Measurements from ENCODE around the gene ZNF24.
A peak's percentile ranks its signal among the peaks of the same experiment; 100 is the strongest.

The ZNF24 gene

GRCh38 chr18:35343936-35344735 is at the start of gene ZNF24:
ZNF24 (minus strand) TSS chr18:35344420; CDS start chr18:35340650, 3,770 bp downstream.
- H3K9ac ChIP-seq (ENCODE audit: low read length) = peak within 1 kb of the TSS; percentile 99
- H3K27ac ChIP-seq (ENCODE audit: low read length) = peak within 1 kb of the TSS; percentile 96
- H3K27me3 ChIP-seq (ENCODE audit: control insufficient read depth, insufficient read depth, low read length) = no peaks in the 10 kb centered on the region
- peak within 1 kb of the TSS; percentile 95 for H3K4me3 ChIP-seq (ENCODE audit: low read length)
- peaks cover 14% of the 10 kb centered on the region for H3K36me3 ChIP-seq (ENCODE audit: control insufficient read depth, low read depth, low read length)
- H3K4me1 ChIP-seq (ENCODE audit: control insufficient read depth, low read depth, low read length) = peaks cover 13% of the 10 kb centered on the region
- no peaks in the 10 kb centered on the region for H3K9me3 ChIP-seq (ENCODE audit: control insufficient read depth, low read depth, low read length)

- Histone ChIP-seq H3K27ac (ENCODE audit: low read length) (no peak overlapping the region), H3K27me3 (ENCODE audit: control insufficient read depth, insufficient read depth, low read length) (no peaks in the 10 kb centered on the region), H3K4me1 (ENCODE audit: control insufficient read depth, low read depth, low read length) (no peaks in the 10 kb centered on the region), H3K4me3 (ENCODE audit: low read length) (no peak overlapping the region), H3K9me3 (ENCODE audit: control insufficient read depth, low read depth, low read length) (no peaks in the 10 kb centered on the region), H3K36me3 (ENCODE audit: control insufficient read depth, low read depth, low read length) (no peaks in the 10 kb centered on the region), H3K9ac (ENCODE audit: low read length) (no peak overlapping the region)
Measured at GRCh38 chr18:35393716-35394115, 49.5 kb upstream of the ZNF24 start.

- no peak overlapping the region for H3K9ac ChIP-seq (ENCODE audit: low read length)
- H3K4me1 ChIP-seq (ENCODE audit: control insufficient read depth, low read depth, low read length) = no peaks in the 10 kb centered on the region
- H3K36me3 ChIP-seq (ENCODE audit: control insufficient read depth, low read depth, low read length) = no peaks in the 10 kb centered on the region
- H3K4me3 ChIP-seq (ENCODE audit: low read length) = no peak overlapping the region
- H3K27me3 ChIP-seq (ENCODE audit: control insufficient read depth, insufficient read depth, low read length) = no peaks in the 10 kb centered on the region
- H3K9me3 ChIP-seq (ENCODE audit: control insufficient read depth, low read depth, low read length) = no peaks in the 10 kb centered on the region
- H3K27ac ChIP-seq (ENCODE audit: low read length) = no peak overlapping the region
Measured at GRCh38 chr18:35392375-35392774, 48.2 kb upstream of the ZNF24 start.

- H3K4me3 ChIP-seq (ENCODE audit: low read length) = no peak overlapping the region
- H3K9ac ChIP-seq (ENCODE audit: low read length) = no peak overlapping the region
- H3K4me1 ChIP-seq (ENCODE audit: control insufficient read depth, low read depth, low read length) = no peaks in the 10 kb centered on the region
- H3K27ac ChIP-seq (ENCODE audit: low read length) = no peak overlapping the region
- H3K9me3 ChIP-seq (ENCODE audit: control insufficient read depth, low read depth, low read length) = no peaks in the 10 kb centered on the region
- H3K27me3 ChIP-seq (ENCODE audit: control insufficient read depth, insufficient read depth, low read length) = no peaks in the 10 kb centered on the region
- H3K36me3 ChIP-seq (ENCODE audit: control insufficient read depth, low read depth, low read length) = no peaks in the 10 kb centered on the region
Measured at GRCh38 chr18:35390951-35391700, 46.9 kb upstream of the ZNF24 start.

GRCh38 chr18:35389095-35389618 is 44.9 kb upstream of the ZNF24 start:
- Histone ChIP-seq H3K4me3 (ENCODE audit: low read length) (no peak overlapping the region), H3K27me3 (ENCODE audit: control insufficient read depth, insufficient read depth, low read length) (no peaks in the 10 kb centered on the region), H3K9ac (ENCODE audit: low read length) (no peak overlapping the region), H3K4me1 (ENCODE audit: control insufficient read depth, low read depth, low read length) (no peaks in the 10 kb centered on the region), H3K27ac (ENCODE audit: low read length) (no peak overlapping the region), H3K36me3 (ENCODE audit: control insufficient read depth, low read depth, low read length) (no peaks in the 10 kb centered on the region), H3K9me3 (ENCODE audit: control insufficient read depth, low read depth, low read length) (no peaks in the 10 kb centered on the region)

GRCh38 chr18:35387152-35387571 is 42.9 kb upstream of the ZNF24 start:
- Histone ChIP-seq H3K4me3 (ENCODE audit: low read length) (no peak overlapping the region), H3K27me3 (ENCODE audit: control insufficient read depth, insufficient read depth, low read length) (no peaks in the 10 kb centered on the region), H3K9ac (ENCODE audit: low read length) (no peak overlapping the region), H3K9me3 (ENCODE audit: control insufficient read depth, low read depth, low read length) (no peaks in the 10 kb centered on the region), H3K4me1 (ENCODE audit: control insufficient read depth, low read depth, low read length) (no peaks in the 10 kb centered on the region), H3K27ac (ENCODE audit: low read length) (no peak overlapping the region), H3K36me3 (ENCODE audit: control insufficient read depth, low read depth, low read length) (no peaks in the 10 kb centered on the region)

- Histone ChIP-seq H3K27ac (ENCODE audit: low read length) (no peak overlapping the region), H3K27me3 (ENCODE audit: control insufficient read depth, insufficient read depth, low read length) (no peaks in the 10 kb centered on the region), H3K36me3 (ENCODE audit: control insufficient read depth, low read depth, low read length) (no peaks in the 10 kb centered on the region), H3K4me1 (ENCODE audit: control insufficient read depth, low read depth, low read length) (no peaks in the 10 kb centered on the region), H3K4me3 (ENCODE audit: low read length) (no peak overlapping the region), H3K9me3 (ENCODE audit: control insufficient read depth, low read depth, low read length) (no peaks in the 10 kb centered on the region), H3K9ac (ENCODE audit: low read length) (no peak overlapping the region)
Measured at GRCh38 chr18:35386600-35387100, 42.4 kb upstream of the ZNF24 start.

GRCh38 chr18:35383136-35383535 is 38.9 kb upstream of the ZNF24 start:
- Histone ChIP-seq H3K36me3 (ENCODE audit: control insufficient read depth, low read depth, low read length) (no peaks in the 10 kb centered on the region), H3K4me1 (ENCODE audit: control insufficient read depth, low read depth, low read length) (no peaks in the 10 kb centered on the region), H3K9me3 (ENCODE audit: control insufficient read depth, low read depth, low read length) (no peaks in the 10 kb centered on the region), H3K4me3 (ENCODE audit: low read length) (no peak overlapping the region), H3K27ac (ENCODE audit: low read length) (no peak overlapping the region), H3K27me3 (ENCODE audit: control insufficient read depth, insufficient read depth, low read length) (peaks cover 13% of the 10 kb centered on the region), H3K9ac (ENCODE audit: low read length) (no peak overlapping the region)

- no peak overlapping the region for H3K9ac ChIP-seq (ENCODE audit: low read length)
Measured at GRCh38 chr18:35379421-35379820, 35.2 kb upstream of the ZNF24 start.

GRCh38 chr18:35378574-35378896 is 34.3 kb upstream of the ZNF24 start:
- Histone ChIP-seq H3K9ac (ENCODE audit: low read length) (no peak overlapping the region), H3K36me3 (ENCODE audit: control insufficient read depth, low read depth, low read length) (no peaks in the 10 kb centered on the region), H3K4me3 (ENCODE audit: low read length) (no peak overlapping the region)

More at GRCh38 chr18:35379421-35379820, 35.2 kb upstream of the ZNF24 start:
- H3K4me3 ChIP-seq (ENCODE audit: low read length) = no peak overlapping the region
- peaks cover 21% of the 10 kb centered on the region for H3K27me3 ChIP-seq (ENCODE audit: control insufficient read depth, insufficient read depth, low read length)
- H3K9me3 ChIP-seq (ENCODE audit: control insufficient read depth, low read depth, low read length) = no peaks in the 10 kb centered on the region
- H3K4me1 ChIP-seq (ENCODE audit: control insufficient read depth, low read depth, low read length) = peaks cover 4% of the 10 kb centered on the region
- no peak overlapping the region for H3K27ac ChIP-seq (ENCODE audit: low read length)
- no peaks in the 10 kb centered on the region for H3K36me3 ChIP-seq (ENCODE audit: control insufficient read depth, low read depth, low read length)

GRCh38 chr18:35377875-35378573 is 33.8 kb upstream of the ZNF24 start:
- H3K27me3 ChIP-seq (ENCODE audit: control insufficient read depth, insufficient read depth, low read length) = peaks cover 21% of the 10 kb centered on the region
- H3K36me3 ChIP-seq (ENCODE audit: control insufficient read depth, low read depth, low read length) = no peaks in the 10 kb centered on the region
- H3K27ac ChIP-seq (ENCODE audit: low read length) = no peak overlapping the region
- H3K4me1 ChIP-seq (ENCODE audit: control insufficient read depth, low read depth, low read length) = peaks cover 4% of the 10 kb centered on the region
- H3K9ac ChIP-seq (ENCODE audit: low read length) = peak overlapping the region; percentile 6
- no peaks in the 10 kb centered on the region for H3K9me3 ChIP-seq (ENCODE audit: control insufficient read depth, low read depth, low read length)
- H3K4me3 ChIP-seq (ENCODE audit: low read length) = peak overlapping the region; percentile 82

More at GRCh38 chr18:35378574-35378896, 34.3 kb upstream of the ZNF24 start:
- Histone ChIP-seq H3K27me3 (ENCODE audit: control insufficient read depth, insufficient read depth, low read length) (peaks cover 21% of the 10 kb centered on the region), H3K27ac (ENCODE audit: low read length) (no peak overlapping the region), H3K4me1 (ENCODE audit: control insufficient read depth, low read depth, low read length) (peaks cover 4% of the 10 kb centered on the region), H3K9me3 (ENCODE audit: control insufficient read depth, low read depth, low read length) (no peaks in the 10 kb centered on the region)
